ENCODE results near the gene TMEM183A. TPM values are rescaled to one million over a fixed set of nuclear protein-coding genes. Genes with fewer than 3 reads are reported as not detected.

Gene TMEM183A
- polyA plus RNA-seq, 1 of the 3 experiments (the other 2 are of a cell fraction) = 47.9 TPM

DNA sequence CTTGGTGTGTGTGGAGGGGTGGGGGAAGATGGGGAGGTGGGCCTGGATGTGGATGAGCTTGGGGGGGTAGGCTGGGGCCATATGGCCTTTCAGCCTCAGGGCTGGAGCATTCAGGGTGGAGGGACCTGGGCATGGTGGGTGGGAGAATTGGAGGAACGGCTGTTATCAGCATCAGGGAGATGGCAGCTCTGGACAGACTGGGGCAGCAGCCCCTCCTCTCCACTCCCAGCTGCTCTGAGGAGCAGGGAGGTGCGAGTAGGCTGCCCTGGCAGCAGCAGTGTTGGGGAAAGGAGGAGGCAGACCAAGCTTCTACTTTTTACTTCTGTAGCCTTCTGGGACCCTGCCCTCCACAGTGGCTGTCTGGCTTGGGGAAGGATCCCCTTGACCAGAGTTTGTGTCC lies 29.4 kb downstream of the TMEM183A start:
- 38% methylated on average over 1 of the region's 2 CpGs for WGBS (ENCODE audit: low lambda C conversion rate)
- no peak for TF ChIP-seq MAX (IDR thresholded peaks at IDR 0.05; ENCODE audit: low read depth)
- no peak; the same call in 1 of the 2 replicates for TF ChIP-seq MXI1 (IDR thresholded peaks at IDR 0.05; ENCODE audit: low read depth, low read length)
- no peak for TF ChIP-seq FOXM1 (IDR thresholded peaks at IDR 0.05; ENCODE audit: low read depth)
- no peak for TF ChIP-seq JUND (IDR thresholded peaks at IDR 0.05)
- TF ChIP-seq RAD21 (IDR thresholded peaks at IDR 0.05; ENCODE audit: low read length) = no peak
- peak in 1 of 2 experiments; percentile 46; a peak in 1 of 4 replicates for TF ChIP-seq EP300 (IDR thresholded peaks at IDR 0.05; ENCODE audit: borderline replicate concordance in 1 of 2, low read depth in 1 of 2, low read length in 1 of 2)
- no peak for TF ChIP-seq NFIC (IDR thresholded peaks at IDR 0.05; ENCODE audit: borderline replicate concordance)
- TF ChIP-seq RCOR1 (IDR thresholded peaks at IDR 0.05; ENCODE audit: low read length) = 0 out of 2 replicates have a peak, but pooled peaks have one; percentile 7
- TF ChIP-seq GATA2 (CRISPR knock-in tag; IDR thresholded peaks at IDR 0.05) = peak; percentile 67
- no peaks in the 10 kb centered on the region for H3K9me2 ChIP-seq
- ChIA-PET CTCF (interaction anchor here (0.9 to 16.3 kb wide), 13 partner anchors 9 to 452 kb away, joined by 3 to 454 read pairs (median 5); partner anchors contain the start of genes ADORA1 and PPFIA4), POLR2A (interaction anchor here (0.9 to 1.6 kb wide), 2 partner anchors 9 to 180 kb away, joined by 3 to 7 read pairs; no protein-coding TSS in a partner anchor)
- H3K36me3 ChIP-seq (replicated peaks in 1 of 2; ENCODE audit: control insufficient read depth in 1 of 2, insufficient read depth in 2 of 2, low read length in 1 of 2) = no peaks in the 10 kb centered on the region
- H3K9ac ChIP-seq = no peak overlapping the region
- 0 out of 2 replicates have a peak, but pooled peaks cover 3% of the 10 kb centered on the region for H4K20me1 ChIP-seq (ENCODE audit: insufficient read depth)
- H3K4me3 ChIP-seq (ENCODE audit: low read depth in 2 of 2, low read length in 1 of 2) = no peak overlapping the region
- no peaks in the 10 kb centered on the region for H3F3A ChIP-seq (replicated peaks; ENCODE audit: insufficient read depth)
- H3K27ac ChIP-seq (ENCODE audit: low read depth in 2 of 2, low read length in 1 of 2) = no peak overlapping the region; a peak in 1 of 4 replicates
- H3K9me3 ChIP-seq = no peaks in the 10 kb centered on the region
- H3K27me3 ChIP-seq (ENCODE audit: insufficient read depth) = no peaks in the 10 kb centered on the region
- no peak overlapping the region for H2AFZ ChIP-seq (ENCODE audit: low read depth)
- H3K4me1 ChIP-seq (ENCODE audit: control insufficient read depth in 1 of 2, insufficient read depth in 2 of 2, low read depth in 1 of 2, low read length in 1 of 2) = peaks cover 20 to 42% of the 10 kb centered on the region in 2 experiments; a peak in 3 of 4 replicates
- H3K79me2 ChIP-seq (ENCODE audit: insufficient read depth) = no peaks in the 10 kb centered on the region
- no peak overlapping the region for H3K4me2 ChIP-seq
- peak; percentile 80 for DNase-seq

- WGBS (ENCODE audit: low lambda C conversion rate) = 81% methylated on average over 10 of the region's 10 CpGs
- Histone ChIP-seq H3K27ac (ENCODE audit: low read depth in 2 of 2, low read length in 1 of 2) (no peak overlapping the region), H3K36me3 (replicated peaks in 1 of 2; ENCODE audit: control insufficient read depth in 1 of 2, insufficient read depth in 2 of 2, low read length in 1 of 2) (no peaks in the 10 kb centered on the region), H3K4me2 (peak overlapping the region; percentile 67), H3F3A (replicated peaks; ENCODE audit: insufficient read depth) (no peaks in the 10 kb centered on the region), H3K79me2 (ENCODE audit: insufficient read depth) (no peaks in the 10 kb centered on the region), H3K9me3 (no peaks in the 10 kb centered on the region), H3K4me1 (ENCODE audit: control insufficient read depth in 1 of 2, insufficient read depth in 2 of 2, low read depth in 1 of 2, low read length in 1 of 2) (peaks cover 20 to 42% of the 10 kb centered on the region in 2 experiments; a peak in 3 of 4 replicates), H3K27me3 (ENCODE audit: insufficient read depth) (no peaks in the 10 kb centered on the region), H3K9me2 (no peaks in the 10 kb centered on the region), H3K4me3 (ENCODE audit: low read depth in 2 of 2, low read length in 1 of 2) (no peak overlapping the region), H4K20me1 (ENCODE audit: insufficient read depth) (0 out of 2 replicates have a peak, but pooled peaks cover 3% of the 10 kb centered on the region), H3K9ac (no peak overlapping the region), H2AFZ (ENCODE audit: low read depth) (no peak overlapping the region)
- POLR2A ChIA-PET = no interaction called here
- CTCF ChIA-PET = interaction anchor here (1.2 to 16.3 kb wide), 10 partner anchors 8 to 231 kb away, joined by 3 to 454 read pairs (median 6); partner anchors contain the start of gene ADORA1
- TF ChIP-seq FOXM1 (IDR thresholded peaks at IDR 0.05; ENCODE audit: low read depth) = no peak
- DNase-seq = no peak
These were observed 30.5 kb downstream of the TMEM183A start for GRCh38 chr1:203037509-203038190.

All from SK-N-SH (cell line).